Activated CD8-positive, alpha-beta memory T cell treated with anti-CD3 and anti-CD28 coated beads, Interleukin-2, amount 50 U/mL, for 24 hours (primary cell): ENCODE results near the gene HSPA1B.

Experiments
- DNase-seq: peaks from one replicate; pipeline ENCODE4 v3.0.0-alpha.2; 2020; ENCODE audit errors: extremely low read depth

HSPA1B gene

GRCh38 chr6:31878726-31879125 is 51.2 kb downstream of the HSPA1B start, which contains the start of gene SLC44A4:
Gene SLC44A4, minus strand, starts transcription at chr6:31878997. Its CDS starts 17 bp downstream, at chr6:31878980.
- DNase-seq, result no peak

- DNase-seq, result no peak
Measured at GRCh38 chr6:31879143-31879542, 51.6 kb downstream of the HSPA1B start.
